Measurements from ENCODE around the gene FCN3.

Gene FCN3

GRCh38 chr1:27380766-27381733 lies 6.4 kb upstream of the FCN3 start:
- no peak for DNase-seq (ENCODE audit: low read depth in 4 of 4, low spot score in 1 of 4)

- DNase-seq (ENCODE audit: low read depth in 4 of 4, low spot score in 1 of 4): no peak
These were observed 5.6 kb upstream of the FCN3 start for GRCh38 chr1:27380224-27380623.

GRCh38 chr1:27379564-27380122 lies 5.0 kb upstream of the FCN3 start:
- no peak for DNase-seq (ENCODE audit: low read depth in 4 of 4, low spot score in 1 of 4)

GRCh38 chr1:27377760-27378495 lies 3.3 kb upstream of the FCN3 start:
- DNase-seq (ENCODE audit: low read depth in 4 of 4, low spot score in 1 of 4): no peak

- no peak for DNase-seq (ENCODE audit: low read depth in 4 of 4, low spot score in 1 of 4)
These were observed 1.6 kb downstream of the FCN3 start for GRCh38 chr1:27372808-27373690.

GRCh38 chr1:27372022-27372807 lies 2.4 kb downstream of the FCN3 start:
- DNase-seq (ENCODE audit: low read depth in 4 of 4, low spot score in 1 of 4): no peak

- DNase-seq (ENCODE audit: low read depth in 4 of 4, low spot score in 1 of 4): no peak
These were observed 5.6 kb downstream of the FCN3 start for GRCh38 chr1:27368869-27369582.

- no peak for DNase-seq (ENCODE audit: low read depth in 4 of 4, low spot score in 1 of 4)
These were observed 7.4 kb downstream of the FCN3 start for GRCh38 chr1:27367160-27367650.

- DNase-seq (ENCODE audit: low read depth in 4 of 4, low spot score in 1 of 4): peak in 1 of 4 experiments; percentile 57
These were observed 8.0 kb downstream of the FCN3 start, which contains the start of gene MAP3K6 for GRCh38 chr1:27366411-27367159. TSS of gene MAP3K6 (minus strand) at chr1:27366961. CDS start at chr1:27366597, 364 bp downstream.

GRCh38 chr1:27366113-27366410 lies 8.6 kb downstream of the FCN3 start:
- peak in 3 of 4 experiments; percentile 52 to 80 (median 64) for DNase-seq (ENCODE audit: low read depth in 4 of 4, low spot score in 1 of 4)

- peak in 3 of 4 experiments; percentile 65 to 71 (median 67) for DNase-seq (ENCODE audit: low read depth in 4 of 4, low spot score in 1 of 4)
These were observed 9.1 kb downstream of the FCN3 start for GRCh38 chr1:27365372-27366112.

- DNase-seq (ENCODE audit: low read depth in 4 of 4, low spot score in 1 of 4): no peak
These were observed 9.8 kb downstream of the FCN3 start for GRCh38 chr1:27364696-27365371.

- DNase-seq (ENCODE audit: low read depth in 4 of 4, low spot score in 1 of 4): no peak
These were observed 10.6 kb downstream of the FCN3 start for GRCh38 chr1:27363766-27364695.

- DNase-seq (ENCODE audit: low read depth in 4 of 4, low spot score in 1 of 4): no peak
These were observed 13.1 kb downstream of the FCN3 start for GRCh38 chr1:27361553-27361952.

GRCh38 chr1:27361044-27361402 lies 13.6 kb downstream of the FCN3 start:
- DNase-seq (ENCODE audit: low read depth in 4 of 4, low spot score in 1 of 4): no peak
